NCI-H69 (cell line): ENCODE data around the gene DPH1.
"Not testable (repeated sequence)": the region's sequence is repeated elsewhere in the genome, so short reads cannot be mapped to it uniquely, and the experiment has no call there.

Experiments used
- DNase-seq: peaks from one replicate; lab custom pipeline; 2025; lab: John Stamatoyannopoulos, UW

Gene DPH1

DNA sequence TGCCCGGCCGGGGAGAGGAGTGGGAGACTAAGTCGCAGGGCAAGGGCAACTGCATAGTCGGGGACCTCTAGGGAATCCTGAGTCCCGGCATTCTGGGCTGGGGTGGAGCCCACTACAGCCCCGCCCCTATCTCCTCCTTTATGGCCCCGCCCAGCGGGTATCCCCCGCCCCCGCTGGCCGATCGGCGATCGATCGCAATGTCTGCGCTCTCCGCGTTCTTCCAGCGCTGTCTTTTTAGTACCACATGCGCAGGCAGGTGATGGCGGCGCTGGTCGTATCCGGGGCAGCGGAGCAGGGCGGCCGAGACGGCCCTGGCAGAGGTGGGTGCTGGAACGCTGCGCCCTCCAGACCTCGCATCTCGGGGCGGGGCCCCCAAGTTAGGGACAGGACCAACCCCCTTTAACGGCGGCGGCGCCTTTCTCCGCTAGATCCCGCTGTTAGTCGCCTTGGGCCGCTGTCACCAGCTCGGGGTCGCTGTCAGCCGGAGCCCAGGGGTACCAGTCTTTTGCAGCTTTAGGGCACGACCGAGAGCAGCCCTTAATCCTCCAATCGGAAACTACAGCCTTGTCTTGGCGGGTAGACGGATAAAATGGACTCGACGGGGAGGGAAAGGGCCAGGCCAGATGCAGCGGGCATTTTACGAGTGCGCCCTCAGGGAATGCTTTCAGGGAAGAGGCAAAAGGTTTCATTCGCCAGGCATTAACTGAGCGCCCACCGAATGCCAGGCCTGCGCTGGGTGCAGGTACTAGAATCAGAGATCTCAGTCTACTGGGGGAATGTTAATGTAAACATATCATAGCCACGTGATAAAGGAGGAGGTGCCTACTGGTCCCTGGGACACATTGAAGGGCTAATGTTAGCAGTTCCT, at the start of gene DPH1:
Gene DPH1 (plus strand): TSS at position 243 of the 868 bp plus-strand sequence. CDS start 17 bp downstream, at position 260.
- DNase-seq: peak; percentile 87

DNA sequence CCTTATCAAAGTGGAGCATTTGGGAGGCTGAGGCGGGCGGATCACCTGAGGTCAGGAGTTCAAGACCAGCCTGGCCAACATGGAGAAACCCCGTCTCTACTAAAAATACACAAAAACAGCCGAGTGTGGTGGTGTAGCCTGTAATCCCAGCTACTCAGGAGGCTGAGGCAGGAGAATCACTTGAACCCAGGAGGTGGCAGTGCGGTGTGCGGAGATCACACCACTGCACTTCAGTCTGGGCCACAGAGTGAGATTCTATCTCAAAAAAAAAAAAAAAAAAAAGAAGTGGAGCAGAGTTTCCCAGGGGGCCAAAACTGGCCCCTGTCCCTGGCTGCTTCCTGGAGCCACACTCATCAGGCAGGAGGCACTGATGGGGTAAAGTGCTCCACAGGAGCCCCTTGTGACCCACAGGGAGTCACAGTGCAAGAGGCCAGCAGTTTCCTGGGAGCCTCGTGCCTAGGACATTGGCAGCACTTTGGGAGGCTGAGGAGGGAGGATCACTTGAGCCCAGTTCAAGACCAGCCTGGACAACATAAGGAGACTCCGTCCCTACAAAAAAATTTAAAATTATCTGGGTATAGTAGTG, 49.2 kb upstream of the DPH1 start:
- DNase-seq: no peak

DNA sequence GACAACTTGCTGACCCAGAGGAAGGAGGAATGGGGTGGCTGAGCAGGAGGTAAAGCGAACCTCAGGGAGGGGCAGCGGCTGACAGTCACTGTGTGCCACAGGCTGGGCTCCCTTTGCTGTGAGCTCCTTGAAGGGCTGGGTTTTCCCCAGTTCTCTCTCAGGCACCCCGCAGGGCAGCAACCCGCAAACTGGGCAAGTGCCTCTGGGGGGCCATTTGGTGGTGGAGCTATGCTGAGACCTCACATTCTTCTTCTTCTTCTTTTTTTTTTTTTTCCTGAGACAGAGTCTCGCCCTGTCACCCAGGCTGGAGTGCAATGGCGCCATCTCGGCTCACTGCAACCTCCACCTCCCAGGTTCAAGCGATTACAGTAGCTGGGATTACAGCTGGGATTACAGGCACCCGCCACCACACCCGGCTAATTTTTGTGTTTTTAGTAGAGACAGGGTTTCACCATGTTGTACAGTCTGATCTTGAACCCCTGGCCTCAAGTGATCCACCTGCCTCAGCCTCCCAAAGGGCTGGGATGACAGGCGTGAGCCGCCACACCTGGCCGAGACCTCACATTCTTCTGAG, 47.1 kb upstream of the DPH1 start:
- not testable (repeated sequence) for DNase-seq

DNA sequence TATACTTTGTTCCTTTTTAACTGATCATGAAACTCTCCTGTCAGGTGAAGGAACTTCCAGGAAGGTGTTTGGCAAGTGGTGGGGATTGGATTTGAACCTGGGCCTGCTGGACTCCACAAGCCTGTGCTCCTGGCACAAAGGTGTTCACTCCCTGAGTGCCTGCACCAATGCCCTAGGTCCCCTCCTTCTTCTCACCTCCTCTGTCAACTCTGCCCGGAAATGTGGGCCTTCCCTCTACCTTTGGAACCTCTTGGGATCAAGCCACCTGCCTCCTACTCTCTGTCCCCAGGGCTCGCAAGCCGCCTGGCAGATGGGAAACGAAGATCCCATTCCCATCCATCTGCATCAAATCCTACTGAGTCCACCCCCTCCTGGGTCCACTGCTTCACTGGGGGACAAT, 44.9 kb upstream of the DPH1 start:
- DNase-seq: no peak

DNA sequence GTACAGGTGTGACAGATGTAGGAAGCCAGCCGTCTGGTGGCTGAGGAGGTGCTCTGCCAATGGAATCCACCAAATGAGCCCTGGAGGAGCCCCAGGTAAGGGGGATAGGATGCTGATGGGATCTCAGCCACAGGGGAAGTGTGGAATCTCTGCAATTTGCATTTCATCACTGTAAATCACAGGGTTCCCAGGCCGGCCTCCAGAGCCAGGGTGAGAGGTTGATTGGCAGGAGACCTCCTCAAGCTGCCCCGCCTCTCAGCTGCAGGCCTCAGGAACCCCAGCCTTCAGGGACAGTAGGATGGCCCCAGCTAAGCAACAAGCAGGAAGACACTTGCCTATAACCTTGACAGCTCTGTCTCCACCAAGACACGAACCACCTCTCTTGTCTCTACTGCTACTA, 44.3 kb upstream of the DPH1 start:
- DNase-seq: no peak

DNA sequence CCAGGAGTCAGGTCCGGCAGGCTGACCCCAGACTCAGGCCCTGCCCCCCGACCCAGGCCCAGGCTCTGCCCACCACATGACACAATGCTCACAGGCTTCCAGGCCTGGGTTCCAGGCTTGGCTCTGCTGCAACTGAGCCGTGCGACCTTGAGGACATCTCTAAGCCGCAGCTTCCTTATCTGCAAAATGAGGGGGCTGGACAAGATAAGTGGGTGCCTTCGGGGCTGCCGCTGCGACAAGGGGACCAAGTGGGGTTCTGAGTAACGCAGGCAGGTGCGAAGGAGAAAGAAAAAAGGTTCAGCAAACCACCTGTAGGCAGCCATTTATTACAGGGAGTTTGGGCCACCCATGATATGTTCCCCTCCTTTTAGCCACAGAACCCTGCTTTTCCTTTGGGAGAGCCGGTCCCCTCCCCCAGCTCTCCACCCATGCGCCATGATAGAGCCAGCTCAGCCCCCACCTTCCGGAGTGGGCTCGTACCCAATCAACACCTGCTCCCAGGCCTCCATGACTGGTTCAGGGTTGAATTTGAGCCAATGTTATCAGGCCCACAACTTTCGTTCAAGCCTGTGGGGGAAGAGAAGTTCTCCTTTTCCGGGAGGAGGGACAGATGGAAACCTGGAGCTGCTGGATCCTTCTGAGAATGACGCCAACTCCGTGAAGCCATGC, 43.0 kb upstream of the DPH1 start:
- no peak for DNase-seq

DNA sequence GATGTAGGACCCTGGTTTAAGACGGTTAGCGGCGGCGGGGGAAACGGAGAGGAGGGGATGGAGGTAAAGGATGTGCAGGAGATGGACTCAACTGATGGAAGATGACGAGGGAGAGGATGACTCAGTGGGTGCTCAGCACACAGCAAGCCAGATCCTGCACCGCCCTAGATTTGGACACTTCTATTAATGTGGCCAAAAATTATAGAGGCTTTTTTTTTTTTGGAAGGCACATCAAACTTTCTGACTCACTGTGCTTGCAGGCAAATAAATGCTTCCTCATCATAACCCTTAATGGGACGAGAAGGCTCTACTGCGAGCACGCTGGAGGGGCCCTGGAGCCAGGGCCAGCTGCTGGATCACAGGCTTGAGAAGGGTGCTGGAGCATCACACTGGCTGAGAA, 40.8 kb upstream of the DPH1 start:
- DNase-seq: no peak

DNA sequence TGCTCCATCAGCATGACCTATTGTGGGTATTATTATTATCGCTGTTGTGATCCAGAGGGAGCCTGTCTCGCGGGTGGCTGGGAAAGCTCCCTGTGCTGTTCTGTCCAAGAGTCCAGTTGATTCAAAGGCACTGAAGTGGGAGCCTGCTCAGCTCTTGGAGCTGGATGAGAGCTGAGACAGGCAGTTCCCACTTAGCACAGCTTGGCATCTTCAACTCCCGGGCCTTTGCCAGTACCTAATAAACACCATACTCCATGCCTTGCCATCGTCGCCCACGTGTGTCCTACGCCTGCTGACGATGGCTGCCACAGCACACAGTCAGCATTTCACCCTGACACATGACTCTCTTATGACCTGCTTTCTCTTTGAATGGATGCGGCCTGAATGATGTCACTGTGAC, 37.4 kb upstream of the DPH1 start:
- DNase-seq: no peak

DNA sequence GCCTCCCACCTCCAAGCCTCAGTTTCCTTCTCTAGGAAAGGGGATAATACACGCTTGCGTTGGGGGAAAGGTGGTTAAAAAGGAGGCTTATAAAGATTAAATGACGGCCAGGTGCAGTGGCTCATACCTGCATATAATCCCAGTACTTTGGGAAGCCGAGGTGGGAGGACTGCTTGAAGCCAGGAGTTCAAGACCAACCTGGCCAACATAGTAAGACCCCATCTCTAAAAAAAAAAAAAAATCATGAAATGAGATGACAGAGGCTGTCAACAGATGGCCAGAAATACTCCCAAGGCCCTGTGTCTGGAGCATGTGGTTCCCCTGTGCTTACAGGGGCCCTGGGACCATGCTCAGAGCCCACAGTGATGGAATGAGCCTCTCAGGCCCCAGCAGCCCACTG, 35.2 kb upstream of the DPH1 start:
- DNase-seq: no peak

DNA sequence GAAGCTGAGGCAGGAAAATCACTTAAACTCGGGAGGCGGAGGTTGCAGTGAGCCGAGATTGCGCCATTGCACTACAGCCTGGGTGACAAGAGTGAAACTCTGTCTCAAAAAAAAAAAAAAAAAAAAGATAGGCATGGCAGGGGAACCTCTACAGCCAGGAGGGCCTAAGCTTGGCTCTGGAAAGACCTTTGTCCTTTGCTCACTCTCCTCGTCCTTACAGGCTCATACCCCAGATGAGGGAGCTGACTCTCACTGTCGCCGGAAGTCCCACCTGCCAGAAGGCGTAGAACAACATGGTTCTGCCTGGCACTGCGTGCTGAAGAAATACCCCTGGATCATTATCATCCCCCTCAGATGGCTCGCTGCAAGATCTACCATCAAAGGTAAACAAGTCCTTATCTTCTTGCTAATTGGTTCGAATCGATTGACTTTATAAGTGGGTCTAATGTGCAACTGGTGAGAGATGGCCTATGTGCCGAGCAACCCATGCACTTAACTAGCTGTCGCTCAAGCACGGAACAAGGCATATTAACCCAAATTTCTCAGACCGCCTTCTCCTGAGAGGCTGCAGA, 34.5 kb upstream of the DPH1 start:
- no peak for DNase-seq

DNA sequence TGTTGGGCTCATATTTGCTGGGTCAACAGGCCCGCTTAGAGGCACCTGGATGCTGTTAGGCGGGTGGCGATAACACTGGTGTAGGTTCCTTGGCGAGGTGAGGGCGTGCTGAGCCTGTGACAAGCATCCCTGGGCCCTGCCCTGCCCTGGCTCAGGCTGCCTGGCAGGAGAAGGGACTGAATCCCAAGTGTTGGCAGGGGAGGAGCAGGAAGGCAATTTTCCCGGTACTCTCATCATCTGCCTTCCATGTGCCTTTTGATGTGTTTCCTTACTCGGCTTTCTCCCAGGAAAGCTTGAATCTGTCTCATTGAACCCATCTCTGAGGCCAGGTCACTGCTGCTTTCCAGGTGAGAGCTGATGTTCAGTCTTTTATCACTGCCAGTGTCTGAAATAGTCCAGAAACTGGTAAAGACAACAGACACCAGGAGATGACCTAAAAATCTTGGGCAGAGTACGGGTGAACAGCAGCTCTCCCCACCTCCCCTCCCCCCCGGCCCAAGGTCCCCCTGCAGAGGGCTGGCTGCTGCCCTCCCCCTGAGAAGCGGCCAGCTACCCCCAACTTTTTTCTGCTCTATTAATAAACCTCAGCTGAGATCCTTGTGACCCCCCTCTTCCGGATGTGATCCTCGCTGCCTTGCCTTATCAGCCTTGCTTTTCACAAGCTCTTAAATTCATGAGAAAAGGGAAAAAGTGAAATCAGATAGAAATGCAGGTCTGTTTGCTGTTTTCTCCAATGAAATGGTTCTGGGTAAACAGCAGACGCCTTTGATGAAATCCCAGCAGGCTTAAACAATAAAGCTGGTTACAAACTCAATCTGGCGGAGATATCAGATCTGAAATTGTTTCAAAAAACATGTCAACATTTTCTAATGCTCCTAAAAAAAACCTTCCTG, 33.8 kb upstream of the DPH1 start:
- peak; percentile 4 for DNase-seq

DNA sequence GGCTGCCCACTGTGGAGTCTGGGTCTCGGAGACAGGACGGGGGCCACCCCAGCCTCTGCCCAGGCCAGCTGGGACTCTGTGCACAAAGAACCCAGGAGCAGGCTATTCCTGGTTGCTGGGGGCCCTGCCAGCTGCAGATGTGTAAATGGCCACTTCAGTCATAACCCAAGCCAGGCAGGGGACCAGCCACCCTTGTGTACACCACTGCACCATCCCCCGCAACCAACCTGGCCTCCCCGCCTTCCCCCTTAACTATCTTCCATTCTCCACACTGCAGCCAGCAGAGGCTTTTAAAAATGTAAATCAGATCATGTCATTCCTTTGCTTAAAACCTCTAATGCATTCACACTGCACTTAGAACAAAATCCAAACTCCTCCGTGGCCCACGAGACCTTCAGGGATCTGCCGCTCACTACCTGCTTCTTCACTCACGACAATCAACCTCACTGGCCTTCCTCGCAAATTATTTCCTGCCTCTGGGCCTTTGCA, 33.1 kb upstream of the DPH1 start:
- DNase-seq: peak; percentile 26

DNA sequence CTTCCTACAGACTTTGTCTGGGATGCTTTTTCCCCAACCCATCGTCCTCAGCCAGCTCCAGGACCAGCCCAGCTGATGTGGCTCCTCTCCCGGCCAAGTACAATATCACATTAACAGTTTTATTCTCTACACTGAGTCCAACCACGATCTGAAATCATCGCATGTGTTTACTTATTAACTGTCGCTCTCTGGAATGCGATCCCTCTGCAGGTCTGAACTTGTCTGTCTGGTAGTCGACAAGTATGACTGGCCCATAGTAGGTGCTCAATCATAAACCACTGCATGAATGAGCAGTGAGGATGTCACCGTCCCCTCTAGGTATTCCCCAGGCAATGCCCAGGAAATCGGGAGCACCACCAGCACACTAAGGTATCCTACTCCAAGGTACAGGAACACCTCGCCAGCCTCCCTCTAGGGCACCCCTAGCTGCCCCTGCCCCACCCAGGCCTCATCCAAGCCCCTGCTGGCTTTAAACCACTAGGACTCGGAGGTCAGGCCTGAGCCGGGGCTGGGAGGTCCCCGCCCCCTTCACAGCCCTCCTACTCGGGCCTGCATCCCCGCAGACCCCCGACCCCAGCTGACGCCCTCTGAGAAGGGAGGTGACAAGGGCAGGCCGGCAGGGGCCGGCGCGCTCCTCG, 32.5 kb upstream of the DPH1 start:
- DNase-seq: peak; percentile 58

DNA sequence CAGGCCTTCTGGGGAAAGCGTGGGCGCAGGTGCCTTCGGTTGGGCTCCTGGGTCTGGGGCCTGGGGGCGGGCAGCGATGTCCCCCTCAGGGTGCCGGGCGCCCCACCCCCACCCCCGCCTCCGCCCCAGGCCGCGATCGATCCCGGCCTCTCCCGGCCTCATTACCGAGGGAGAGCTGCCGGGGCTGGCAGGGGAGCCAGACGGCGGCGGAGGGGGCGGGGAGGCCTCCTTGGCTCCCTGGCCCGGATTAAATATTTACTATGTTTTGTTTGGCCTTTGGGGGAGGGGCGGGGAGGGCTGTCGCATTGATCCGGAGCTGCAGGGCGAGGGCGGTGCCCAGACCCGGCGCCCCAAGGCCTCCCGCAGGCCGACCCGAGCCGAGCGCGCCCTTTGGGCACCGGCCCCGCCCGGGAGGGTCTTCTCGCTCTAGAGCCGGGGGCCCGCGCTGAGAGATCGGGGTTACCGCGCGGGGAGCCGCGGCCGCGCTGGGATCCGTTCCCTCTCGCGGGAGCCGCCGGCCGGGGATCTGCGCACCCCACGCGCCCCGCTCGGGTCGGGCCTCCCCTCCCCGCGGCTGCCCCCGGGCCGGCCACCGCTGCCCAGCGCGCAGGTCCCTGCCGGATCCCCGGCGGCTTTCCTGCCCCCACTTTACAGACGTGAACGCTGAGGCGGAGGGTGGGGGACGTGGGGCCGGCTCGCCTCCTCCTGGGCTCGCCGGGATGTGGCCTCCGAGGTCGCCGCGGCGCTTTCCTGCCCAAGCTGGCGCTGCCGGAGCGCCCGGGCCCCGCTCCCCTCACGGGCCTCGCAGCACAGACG, 31.8 kb upstream of the DPH1 start:
- peak; percentile 84 for DNase-seq

DNA sequence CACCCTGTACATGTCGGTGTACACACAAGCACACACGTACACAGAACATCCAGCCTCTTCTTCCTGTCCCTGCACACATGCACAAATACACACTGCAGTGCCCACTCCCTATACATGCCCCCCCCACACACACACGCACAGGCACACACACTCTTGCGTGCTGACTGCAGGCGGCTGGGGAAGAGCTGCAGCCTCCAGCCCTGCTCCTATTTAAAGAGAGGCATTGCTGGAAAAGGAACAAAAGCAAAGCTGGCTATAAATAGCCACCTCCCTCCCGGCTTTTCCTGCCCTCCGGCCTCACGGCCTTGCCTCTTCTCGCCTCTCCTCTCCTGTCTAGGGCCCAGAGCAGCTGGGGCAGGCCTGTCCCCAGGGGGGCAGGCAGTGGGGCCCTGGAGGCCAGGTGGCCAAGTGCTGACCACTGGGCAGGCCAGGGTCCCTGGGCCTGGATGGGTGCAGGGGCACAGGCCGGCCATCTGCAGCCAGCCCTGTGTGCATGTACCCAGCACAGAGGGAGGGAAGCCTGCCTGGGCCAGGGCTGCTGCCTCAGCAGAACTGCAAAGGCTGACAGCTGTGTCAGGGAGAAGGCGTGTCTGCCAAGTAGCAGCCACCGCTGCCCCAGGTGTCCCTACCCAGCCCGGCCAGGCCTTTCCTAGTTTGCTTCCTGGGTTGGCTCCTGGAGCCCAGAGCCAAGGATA, 30.2 kb upstream of the DPH1 start:
- peak; percentile 83 for DNase-seq

DNA sequence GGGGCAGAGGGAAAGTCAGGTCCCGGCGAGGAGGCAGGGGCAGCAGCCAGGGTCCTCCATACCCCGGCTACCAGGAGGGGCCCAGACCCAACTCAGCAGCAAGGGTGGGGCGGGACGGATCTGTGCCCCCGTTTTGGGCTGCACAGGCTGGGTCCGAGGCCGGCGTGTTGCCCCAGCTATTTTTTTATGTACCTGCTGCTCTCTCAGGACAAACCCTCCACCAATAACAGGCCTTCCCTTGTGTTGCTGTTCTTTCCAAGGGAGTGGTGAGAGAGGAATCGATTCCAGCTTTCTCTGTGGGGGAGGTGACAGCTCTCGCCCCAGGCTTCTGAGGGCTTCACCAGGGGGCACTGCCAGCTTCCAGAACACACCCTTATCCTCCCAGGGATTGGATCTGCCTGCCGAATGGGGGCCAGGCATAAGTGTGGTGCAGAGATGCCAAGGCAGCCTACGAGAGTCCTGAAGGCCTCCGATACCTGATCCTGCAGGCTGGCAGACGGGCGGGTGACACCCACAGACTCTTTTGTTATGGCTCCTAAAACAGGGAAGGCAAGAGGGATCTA, 27.1 kb upstream of the DPH1 start:
- DNase-seq: peak; percentile 6

DNA sequence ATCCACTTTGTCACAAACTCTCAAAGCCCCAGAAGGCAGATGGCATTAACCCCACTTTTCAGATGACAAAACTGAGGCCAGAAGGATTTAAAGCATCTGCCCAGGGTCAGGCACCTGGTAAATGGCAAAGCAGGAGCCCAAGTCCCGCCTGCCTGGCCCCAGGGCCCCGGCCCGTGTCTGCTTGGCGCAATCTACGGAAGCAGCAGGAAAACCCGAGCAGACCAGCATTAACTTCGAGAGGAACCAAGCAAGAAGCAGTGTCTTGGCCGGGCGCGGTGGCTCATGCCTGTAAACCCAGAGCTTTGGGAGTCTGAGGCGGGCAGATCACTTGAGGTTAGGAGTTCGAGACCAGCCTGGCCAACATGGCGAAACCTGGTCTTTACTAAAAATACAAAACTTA, 26.4 kb upstream of the DPH1 start:
- no peak for DNase-seq

DNA sequence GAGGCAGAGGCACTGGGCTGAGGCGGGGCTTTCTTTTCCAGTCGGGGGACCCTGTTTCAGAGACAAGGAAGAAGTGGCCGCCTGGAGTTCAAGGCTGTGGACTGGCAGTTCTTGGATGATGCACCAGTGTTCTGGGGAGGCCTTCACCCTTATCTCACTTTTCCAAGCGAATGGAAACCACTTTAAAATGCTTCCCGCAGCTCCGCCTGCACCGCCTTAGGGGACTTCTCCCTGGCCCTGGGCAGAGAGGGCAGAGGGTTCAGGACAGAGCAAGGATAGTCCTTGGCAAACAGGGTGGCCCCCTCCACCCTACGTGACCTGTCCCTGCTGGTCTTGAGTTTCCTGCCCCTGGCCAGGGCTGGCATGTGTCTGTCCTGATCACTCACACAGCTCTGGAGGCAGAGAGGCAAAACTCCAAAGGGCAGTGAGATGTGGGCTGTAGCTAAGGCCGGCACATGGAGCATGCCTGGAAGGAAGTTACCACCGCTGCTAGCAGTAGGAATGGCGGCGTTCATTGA, 25.5 kb upstream of the DPH1 start:
- no peak for DNase-seq
